ENCODE measurements around the gene RNF112. TPM values are rescaled to one million over a fixed set of nuclear protein-coding genes. Genes with fewer than 3 reads are reported as not detected.

RNF112 gene
- total RNA-seq, 3 donors from 2014 or later (not counting 1 experiment from before 2014, with no cell fraction given): 1.0 to 5.1 (median 5.0) TPM

DNA sequence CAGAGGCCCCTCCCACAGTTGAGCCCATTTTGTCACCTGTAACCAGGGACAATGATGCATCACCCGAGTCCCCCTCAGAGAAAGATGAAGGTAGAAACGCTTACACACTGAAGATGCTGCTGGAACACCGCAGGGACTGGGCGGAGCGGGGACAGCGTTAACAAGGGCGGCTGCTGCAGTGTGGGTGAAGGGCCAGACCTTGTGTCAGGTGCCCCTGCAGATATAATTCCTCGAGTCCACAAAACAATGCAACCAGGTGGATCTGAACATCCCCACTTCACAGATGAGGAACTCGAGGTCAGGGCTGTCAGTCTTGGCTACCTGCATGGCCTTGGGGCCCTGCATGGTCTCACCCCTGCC, 39.0 kb upstream of the RNF112 start:
- Mint-ChIP-seq H3K4me3 (peak overlapping the region; percentile 83), H3K36me3 (no peaks in the 10 kb centered on the region), H3K9me3 (no peaks in the 10 kb centered on the region), H3K27me3 (ENCODE audit: low read depth in 2 of 2) (no peaks in the 10 kb centered on the region), H3K27ac (peak overlapping the region; percentile 91 to 95), H3K4me1 (peaks cover 66 to 81% of the 10 kb centered on the region in 2 donors)
- intact Hi-C loops (cut with micrococcal nuclease): loop anchor here (5.0 kb wide), 1 partner anchor 135 kb away; no protein-coding TSS in a partner anchor
- TF ChIP-seq, protein P1, sequence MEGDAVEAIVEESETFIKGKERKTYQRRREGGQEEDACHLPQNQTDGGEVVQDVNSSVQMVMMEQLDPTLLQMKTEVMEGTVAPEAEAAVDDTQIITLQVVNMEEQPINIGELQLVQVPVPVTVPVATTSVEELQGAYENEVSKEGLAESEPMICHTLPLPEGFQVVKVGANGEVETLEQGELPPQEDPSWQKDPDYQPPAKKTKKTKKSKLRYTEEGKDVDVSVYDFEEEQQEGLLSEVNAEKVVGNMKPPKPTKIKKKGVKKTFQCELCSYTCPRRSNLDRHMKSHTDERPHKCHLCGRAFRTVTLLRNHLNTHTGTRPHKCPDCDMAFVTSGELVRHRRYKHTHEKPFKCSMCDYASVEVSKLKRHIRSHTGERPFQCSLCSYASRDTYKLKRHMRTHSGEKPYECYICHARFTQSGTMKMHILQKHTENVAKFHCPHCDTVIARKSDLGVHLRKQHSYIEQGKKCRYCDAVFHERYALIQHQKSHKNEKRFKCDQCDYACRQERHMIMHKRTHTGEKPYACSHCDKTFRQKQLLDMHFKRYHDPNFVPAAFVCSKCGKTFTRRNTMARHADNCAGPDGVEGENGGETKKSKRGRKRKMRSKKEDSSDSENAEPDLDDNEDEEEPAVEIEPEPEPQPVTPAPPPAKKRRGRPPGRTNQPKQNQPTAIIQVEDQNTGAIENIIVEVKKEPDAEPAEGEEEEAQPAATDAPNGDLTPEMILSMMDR (IDR thresholded peaks at IDR 0.05): no peak
- WGBS (ENCODE audit: insufficient coverage): 53% methylated on average over 9 of the region's 9 CpGs
- Histone ChIP-seq H3K27me3 (ENCODE audit: control insufficient read depth, insufficient read depth, low read length) (no peaks in the 10 kb centered on the region), H3K4me3 (ENCODE audit: low read length) (no peak overlapping the region), H3K36me3 (ENCODE audit: control insufficient read depth, insufficient read depth, low read length) (no peaks in the 10 kb centered on the region), H3K27ac (ENCODE audit: low read length) (peak overlapping the region; percentile 80), H3K4me1 (ENCODE audit: control insufficient read depth, insufficient read depth, low read length) (peaks cover 68% of the 10 kb centered on the region), H3K9me3 (ENCODE audit: control insufficient read depth, insufficient read depth, low read length) (no peaks in the 10 kb centered on the region)
- ATAC-seq (peak in 1 of 3 donors; percentile 43), DNase-seq (no peak)

DNA sequence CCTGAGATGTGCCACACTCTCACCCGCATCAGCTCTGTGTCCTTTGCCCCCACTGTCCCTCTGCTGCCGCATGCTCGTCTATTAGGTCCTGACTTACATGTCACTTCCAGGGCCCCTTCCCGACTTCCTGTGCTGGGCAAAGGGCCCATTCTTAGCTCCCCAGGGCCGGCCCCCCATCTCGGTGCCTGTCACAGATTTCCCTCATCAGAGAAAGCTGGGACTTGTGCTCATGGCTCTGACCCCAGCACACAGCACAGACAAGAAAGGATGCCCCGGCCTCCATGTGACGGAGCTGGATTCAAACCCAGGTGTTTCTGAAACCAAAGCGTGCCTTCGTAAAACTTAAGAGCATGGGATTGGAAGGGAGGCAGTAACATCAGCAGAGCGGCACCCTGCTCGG, 38.6 kb upstream of the RNF112 start:
- Mint-ChIP-seq H3K9me3 (no peaks in the 10 kb centered on the region), H3K36me3 (no peaks in the 10 kb centered on the region), H3K27me3 (ENCODE audit: low read depth in 2 of 2) (no peaks in the 10 kb centered on the region), H3K4me1 (peaks cover 71 to 85% of the 10 kb centered on the region in 2 donors), H3K27ac (peak overlapping the region; percentile 91 to 95), H3K4me3 (peak overlapping the region; percentile 83)
- Histone ChIP-seq H3K27ac (ENCODE audit: low read length) (peak overlapping the region; percentile 80), H3K4me1 (ENCODE audit: control insufficient read depth, insufficient read depth, low read length) (peaks cover 71% of the 10 kb centered on the region), H3K9me3 (ENCODE audit: control insufficient read depth, insufficient read depth, low read length) (no peaks in the 10 kb centered on the region), H3K27me3 (ENCODE audit: control insufficient read depth, insufficient read depth, low read length) (no peaks in the 10 kb centered on the region), H3K4me3 (ENCODE audit: low read length) (no peak overlapping the region), H3K36me3 (ENCODE audit: control insufficient read depth, insufficient read depth, low read length) (no peaks in the 10 kb centered on the region)
- ATAC-seq (no peak), DNase-seq (no peak)
- 71% methylated on average over 12 of the region's 12 CpGs for whole genome bisulfite sequencing (ENCODE audit: insufficient coverage)
- TF ChIP-seq, protein P1 (IDR thresholded peaks at IDR 0.05): no peak
- intact Hi-C loops (cut with micrococcal nuclease): loop anchor here (5.0 kb wide), 1 partner anchor 135 kb away; no protein-coding TSS in a partner anchor

DNA sequence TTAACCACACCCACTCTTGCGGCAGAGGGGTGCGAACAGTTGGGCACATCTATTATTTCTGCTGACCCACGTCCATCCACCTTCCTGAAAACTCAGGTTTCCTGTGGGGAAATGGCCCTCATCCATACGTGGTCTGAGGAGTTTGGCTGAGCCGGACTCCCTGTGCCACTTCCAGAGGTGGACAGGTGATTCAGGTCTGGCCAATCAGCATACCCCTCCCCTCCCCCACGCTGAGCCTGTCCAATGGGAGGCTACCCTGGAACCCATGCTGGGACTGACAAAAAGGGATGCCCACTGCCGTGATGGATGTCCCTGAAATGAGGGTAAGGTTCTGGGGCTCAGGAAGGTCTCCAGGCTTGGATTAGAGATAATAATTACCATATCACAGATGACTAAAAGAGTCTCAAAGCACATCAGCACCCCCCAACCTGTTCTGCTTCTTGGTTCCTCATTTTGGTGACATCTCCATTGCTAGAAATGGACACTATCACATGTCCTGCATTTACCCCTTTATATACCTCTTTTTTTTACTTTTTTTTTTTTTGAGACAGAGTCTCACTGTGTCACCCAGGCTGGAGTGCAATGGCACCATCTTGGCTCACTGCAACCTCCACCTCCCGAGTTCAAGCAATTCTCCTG, 38.0 kb upstream of the RNF112 start:
- peak overlapping the region in 1 of 2 donors; percentile 95 for H3K27ac Mint-ChIP-seq
- ATAC-seq: no peak

More for the DNA sequence above, 38.0 kb upstream of the RNF112 start:
- no peaks in the 10 kb centered on the region for H3K27me3 ChIP-seq (ENCODE audit: control insufficient read depth, insufficient read depth, low read length)
- Mint-ChIP-seq H3K9me3 (no peaks in the 10 kb centered on the region), H3K4me1 (peaks cover 74 to 84% of the 10 kb centered on the region in 2 donors), H3K4me3 (peak overlapping the region; percentile 31), H3K36me3 (no peaks in the 10 kb centered on the region), H3K27me3 (ENCODE audit: low read depth in 2 of 2) (no peaks in the 10 kb centered on the region)
- 93% methylated on average over 7 of the region's 8 CpGs for WGBS (ENCODE audit: insufficient coverage)
- no peak overlapping the region for H3K4me3 ChIP-seq (ENCODE audit: low read length)
- TF ChIP-seq, protein P1 (IDR thresholded peaks at IDR 0.05): no peak
- H3K27ac ChIP-seq (ENCODE audit: low read length): no peak overlapping the region
- DNase-seq: no peak
- intact Hi-C loops (cut with micrococcal nuclease): loop anchor here (5.0 kb wide), 1 partner anchor 134 kb away; no protein-coding TSS in a partner anchor
- H3K36me3 ChIP-seq (ENCODE audit: control insufficient read depth, insufficient read depth, low read length): no peaks in the 10 kb centered on the region
- H3K4me1 ChIP-seq (ENCODE audit: control insufficient read depth, insufficient read depth, low read length): peaks cover 73% of the 10 kb centered on the region
- no peaks in the 10 kb centered on the region for H3K9me3 ChIP-seq (ENCODE audit: control insufficient read depth, insufficient read depth, low read length)

All from natural killer cell (primary cell).